ENCODE measurements around the gene SELPLG. TPM values are rescaled to one million over a fixed set of nuclear protein-coding genes. Genes with fewer than 3 reads are reported as not detected.

The SELPLG gene, protein sequence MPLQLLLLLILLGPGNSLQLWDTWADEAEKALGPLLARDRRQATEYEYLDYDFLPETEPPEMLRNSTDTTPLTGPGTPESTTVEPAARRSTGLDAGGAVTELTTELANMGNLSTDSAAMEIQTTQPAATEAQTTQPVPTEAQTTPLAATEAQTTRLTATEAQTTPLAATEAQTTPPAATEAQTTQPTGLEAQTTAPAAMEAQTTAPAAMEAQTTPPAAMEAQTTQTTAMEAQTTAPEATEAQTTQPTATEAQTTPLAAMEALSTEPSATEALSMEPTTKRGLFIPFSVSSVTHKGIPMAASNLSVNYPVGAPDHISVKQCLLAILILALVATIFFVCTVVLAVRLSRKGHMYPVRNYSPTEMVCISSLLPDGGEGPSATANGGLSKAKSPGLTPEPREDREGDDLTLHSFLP
- total RNA-seq = 4.1 TPM
- long read RNA-seq, partial matches to known transcripts = 0 of 4 reads
- long read RNA-seq, other reads (novel, unspliced or antisense) = 3 of 4 reads

DNA sequence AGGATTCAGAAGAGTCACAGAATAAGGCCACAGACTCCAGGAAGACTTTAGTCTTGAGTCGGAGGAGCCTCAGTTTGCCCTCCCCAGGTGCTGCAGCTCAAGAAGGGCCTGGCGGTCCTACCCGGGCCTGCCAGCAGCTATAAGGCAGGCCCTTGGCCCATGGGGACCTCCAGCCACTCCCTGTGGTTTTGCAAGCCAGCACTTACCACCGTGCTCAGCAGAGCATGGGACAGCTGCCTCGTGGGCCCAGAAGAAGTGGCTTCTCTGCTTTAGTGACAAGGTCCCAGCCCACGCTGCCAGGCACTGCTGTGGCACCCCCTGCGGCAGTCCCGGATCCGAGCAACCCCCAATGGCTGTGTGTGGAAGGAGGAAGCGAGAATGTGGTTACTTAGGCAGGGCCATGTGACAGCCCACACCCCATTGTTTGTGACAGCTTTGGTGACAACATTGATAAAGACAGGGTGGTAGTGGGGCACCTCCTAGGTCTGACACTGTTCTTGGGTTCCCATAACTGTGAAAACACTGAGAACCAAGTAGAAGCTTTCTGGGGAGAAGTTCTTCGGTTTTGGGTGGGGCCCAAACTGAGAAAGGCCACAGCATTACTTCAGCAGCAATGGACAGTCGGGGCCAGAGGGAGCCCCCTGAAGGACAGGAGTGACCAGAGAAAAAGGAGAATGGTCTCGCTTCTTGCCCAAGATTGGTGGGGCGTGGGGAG is at the start of gene SELPLG:
SELPLG (minus strand) TSS at position 361 of the 715 bp plus-strand sequence. CDS start 9,587 bp downstream, outside the sequence.
- DNase-seq (peak; percentile 73), ATAC-seq (peak; percentile 62)
- intact Hi-C loops (cut with micrococcal nuclease) = no loop called here

DNA sequence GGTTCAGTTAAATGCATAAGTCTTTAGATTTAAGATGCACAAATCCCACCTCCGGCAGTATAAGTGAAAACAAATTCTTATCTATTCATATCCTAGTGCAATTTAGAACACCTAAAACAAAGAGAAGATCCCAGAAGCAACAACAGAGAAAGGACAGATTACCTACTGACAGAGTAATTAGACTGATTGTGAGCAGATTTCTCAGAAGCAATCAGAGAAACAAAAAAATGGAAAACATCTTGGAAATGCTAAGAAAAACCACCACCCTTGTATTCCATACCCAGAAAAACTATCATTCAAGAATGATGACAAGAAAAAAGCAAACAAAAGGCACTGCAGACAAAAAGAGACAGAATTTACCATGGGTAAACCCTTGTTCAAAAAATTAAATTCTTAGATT is 47.6 kb upstream of the SELPLG start:
- ATAC-seq (no peak), DNase-seq (no peak)
- intact Hi-C loops (cut with micrococcal nuclease) = no loop called here

DNA sequence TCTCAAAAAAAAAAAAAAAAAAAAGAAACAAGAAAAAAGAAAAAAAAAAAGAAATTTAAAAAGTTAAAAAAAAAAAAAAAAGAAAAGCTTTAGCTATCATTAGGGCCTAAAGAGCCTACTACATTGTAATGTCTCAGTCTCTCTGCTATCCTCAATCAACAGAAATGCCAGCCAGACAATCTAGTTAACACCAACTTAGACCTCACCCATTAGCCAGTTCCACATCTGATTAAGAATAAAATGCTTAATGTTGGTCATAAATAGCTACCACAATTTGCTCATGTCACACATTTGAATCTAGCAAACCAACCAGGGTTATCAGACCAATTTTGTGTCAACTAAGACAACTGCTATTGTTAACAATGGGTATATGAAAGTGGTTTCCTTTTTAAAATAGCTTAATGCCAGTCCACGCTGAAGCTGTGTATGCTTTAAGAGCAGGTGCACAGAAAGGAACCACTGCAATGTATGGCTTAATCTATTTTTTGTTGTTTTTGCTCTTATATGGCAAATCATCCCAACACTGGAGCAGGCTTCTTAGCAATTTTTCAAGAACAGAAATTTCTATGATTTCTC is 45.5 kb upstream of the SELPLG start:
- DNase-seq (no peak), ATAC-seq (no peak)
- intact Hi-C loops (cut with micrococcal nuclease) = no loop called here

- intact Hi-C loops (cut with micrococcal nuclease) = no loop called here
- DNase-seq = no peak
- ATAC-seq = peak; percentile 36
Measured at GRCh38 chr12:108678104-108678730, 44.5 kb upstream of the SELPLG start.

- intact Hi-C loops (cut with micrococcal nuclease) = no loop called here
- ATAC-seq (no peak), DNase-seq (no peak)
Measured at GRCh38 chr12:108677381-108677780, 43.7 kb upstream of the SELPLG start.

- intact Hi-C loops (cut with micrococcal nuclease) = no loop called here
- no peak for ATAC-seq
- no peak for DNase-seq
Measured at GRCh38 chr12:108676707-108677106, 43.0 kb upstream of the SELPLG start.

DNA sequence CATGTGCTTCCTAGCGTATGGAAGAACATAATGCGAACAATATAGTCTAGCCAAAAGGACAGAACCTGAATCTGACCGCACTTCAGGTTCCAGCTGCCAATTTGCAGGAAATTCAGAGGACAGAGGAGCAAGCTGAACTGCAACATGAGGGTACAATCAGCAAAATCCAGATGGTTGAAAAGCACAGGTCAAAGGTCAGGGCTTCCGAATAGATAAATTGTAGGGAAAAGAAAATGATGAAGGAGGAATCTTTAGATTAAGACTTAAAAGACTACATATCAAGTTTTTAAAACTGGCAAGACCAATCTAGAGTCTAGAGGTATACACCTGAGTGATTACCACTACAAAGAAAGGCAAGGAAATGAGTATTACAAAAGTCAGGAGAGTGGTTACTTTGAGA is 42.1 kb upstream of the SELPLG start:
- DNase-seq (no peak), ATAC-seq (no peak)
- intact Hi-C loops (cut with micrococcal nuclease) = no loop called here

GRCh38 chr12:108672054-108672453 is 38.4 kb upstream of the SELPLG start:
- ATAC-seq (no peak), DNase-seq (no peak)
- intact Hi-C loops (cut with micrococcal nuclease) = no loop called here

DNA sequence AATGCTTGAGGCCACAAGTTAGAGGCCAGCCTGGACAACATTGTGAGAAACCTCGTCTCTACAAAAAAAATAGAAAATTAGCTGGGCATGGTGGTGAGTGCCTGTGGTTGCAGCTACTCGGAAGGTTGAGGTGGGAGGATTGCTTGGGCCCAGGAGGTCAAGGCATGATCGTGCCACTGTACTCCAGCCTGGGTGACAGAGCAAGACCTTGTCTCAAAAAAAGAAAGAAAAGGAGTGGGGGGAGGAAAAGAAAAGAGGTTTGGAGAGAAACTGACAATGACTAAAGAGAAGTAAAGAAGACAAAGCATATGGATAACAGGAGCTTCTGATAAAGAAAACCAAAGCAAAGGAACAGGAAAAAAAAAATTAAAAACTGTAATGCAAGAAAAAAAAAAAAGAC is 37.4 kb upstream of the SELPLG start:
- no peak for ATAC-seq
- DNase-seq = no peak
- intact Hi-C loops (cut with micrococcal nuclease) = no loop called here

DNA sequence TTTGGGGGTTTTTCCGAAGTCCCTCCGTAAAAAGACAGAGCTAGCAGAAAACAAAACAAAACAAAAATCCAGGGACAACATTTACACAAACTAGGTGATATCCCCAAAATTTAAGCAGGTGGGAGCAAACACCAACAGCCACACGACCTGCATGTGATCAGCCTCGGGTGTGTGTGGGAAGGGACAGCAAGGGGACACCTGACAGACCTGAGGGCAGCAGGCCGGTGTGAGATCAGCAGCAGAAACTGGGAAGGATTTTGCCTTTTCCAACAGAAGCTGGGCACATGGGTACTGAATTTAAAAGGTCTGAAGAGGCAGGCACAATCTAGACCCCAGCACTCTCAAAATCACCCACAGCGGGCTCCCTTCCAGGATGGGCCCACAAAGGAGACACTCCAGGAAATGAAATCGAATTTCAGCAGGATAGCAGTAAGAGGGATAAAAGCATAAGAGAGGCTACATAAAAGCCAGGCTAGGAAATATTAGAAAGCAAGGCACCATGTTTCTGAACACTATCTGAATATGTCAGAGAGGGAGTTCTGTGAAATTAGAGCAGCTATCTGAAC is 36.5 kb upstream of the SELPLG start:
- intact Hi-C loops (cut with micrococcal nuclease) = no loop called here
- no peak for DNase-seq
- ATAC-seq = no peak

- intact Hi-C loops (cut with micrococcal nuclease) = no loop called here
- ATAC-seq (no peak), DNase-seq (no peak)
Measured at GRCh38 chr12:108668542-108668941, 34.8 kb upstream of the SELPLG start.

- intact Hi-C loops (cut with micrococcal nuclease) = no loop called here
- DNase-seq = no peak
- no peak for ATAC-seq
Measured at GRCh38 chr12:108668063-108668462, 34.4 kb upstream of the SELPLG start.

GRCh38 chr12:108667349-108667748 is 33.7 kb upstream of the SELPLG start:
- intact Hi-C loops (cut with micrococcal nuclease) = no loop called here
- DNase-seq = no peak
- no peak for ATAC-seq

DNA sequence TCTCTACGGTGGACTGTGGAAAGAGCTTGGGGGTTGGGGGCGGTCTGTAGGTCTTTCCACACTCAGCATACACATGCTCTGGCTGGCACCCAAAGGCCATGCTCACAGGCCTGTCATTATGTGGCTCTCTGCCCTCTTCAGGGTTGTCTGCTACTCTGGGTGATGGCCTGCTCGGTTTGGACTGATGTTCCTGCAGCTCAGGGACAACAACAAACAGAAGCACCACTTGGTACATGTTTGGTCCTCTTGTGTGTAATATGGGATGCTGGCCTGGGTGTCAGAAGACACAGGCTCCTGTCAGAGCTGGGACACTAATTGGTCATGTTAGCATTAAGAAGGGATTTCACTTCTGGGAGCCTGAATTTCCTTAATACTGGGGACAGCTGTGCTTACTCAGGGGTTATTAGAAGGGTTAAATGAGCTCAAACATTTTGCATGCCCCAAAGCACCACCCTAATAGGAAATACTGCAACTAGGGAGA is 32.7 kb upstream of the SELPLG start:
- peak; percentile 75 for DNase-seq
- peak; percentile 77 for ATAC-seq
- intact Hi-C loops (cut with micrococcal nuclease) = no loop called here

- intact Hi-C loops (cut with micrococcal nuclease) = loop anchor here (2.0 kb wide), 1 partner anchor 137 kb away; no protein-coding TSS in a partner anchor
- ATAC-seq = peak; percentile 48
Measured at GRCh38 chr12:108665608-108666202, 32.0 kb upstream of the SELPLG start.

DNA sequence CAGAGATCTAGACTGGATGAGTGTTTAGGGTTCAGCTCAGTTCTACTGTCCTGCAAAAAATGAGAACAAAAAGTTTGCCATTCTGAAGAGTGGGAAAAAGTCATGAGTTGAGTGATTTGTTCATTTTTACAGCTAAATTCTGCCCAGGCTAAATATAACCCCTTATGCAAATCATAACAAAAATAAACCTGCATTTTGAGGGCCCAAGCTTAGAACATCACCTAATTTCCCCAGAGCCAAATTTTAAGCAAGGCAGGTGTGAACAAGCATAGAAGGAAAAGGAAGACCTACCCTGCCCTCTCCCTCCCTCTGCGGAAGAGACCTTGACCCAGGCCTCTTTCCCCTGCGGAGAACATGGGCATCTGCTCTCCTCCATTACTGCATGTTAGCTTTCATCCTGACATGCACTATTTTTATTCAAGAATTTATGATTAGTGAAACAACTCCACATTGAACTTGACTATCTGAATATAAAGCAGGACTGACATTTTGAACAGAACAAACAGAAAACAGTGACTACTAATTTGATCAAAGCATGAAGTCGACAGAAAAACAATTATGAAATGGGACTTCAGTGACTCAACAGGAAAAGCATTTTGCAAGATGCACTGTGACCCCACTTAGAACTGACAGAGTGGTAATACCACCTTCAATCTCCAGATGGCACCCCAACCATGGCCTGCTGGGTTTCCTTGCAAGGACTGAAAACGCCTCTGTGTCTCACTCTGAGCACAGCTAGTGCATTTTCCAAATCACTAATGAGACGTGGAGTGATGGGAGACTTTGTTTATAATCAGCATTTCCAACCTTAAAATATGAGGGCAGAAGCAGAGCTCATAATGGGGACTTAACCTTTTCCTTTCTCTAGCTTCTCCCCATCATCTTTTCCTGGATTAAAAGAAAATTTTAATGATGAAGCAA is 30.9 kb upstream of the SELPLG start:
- intact Hi-C loops (cut with micrococcal nuclease) = loop anchor here (2.0 kb wide), 1 partner anchor 138 kb away; no protein-coding TSS in a partner anchor
- ATAC-seq = peak; percentile 90

More at GRCh38 chr12:108665608-108666202, 32.0 kb upstream of the SELPLG start:
- no peak for DNase-seq

DNA sequence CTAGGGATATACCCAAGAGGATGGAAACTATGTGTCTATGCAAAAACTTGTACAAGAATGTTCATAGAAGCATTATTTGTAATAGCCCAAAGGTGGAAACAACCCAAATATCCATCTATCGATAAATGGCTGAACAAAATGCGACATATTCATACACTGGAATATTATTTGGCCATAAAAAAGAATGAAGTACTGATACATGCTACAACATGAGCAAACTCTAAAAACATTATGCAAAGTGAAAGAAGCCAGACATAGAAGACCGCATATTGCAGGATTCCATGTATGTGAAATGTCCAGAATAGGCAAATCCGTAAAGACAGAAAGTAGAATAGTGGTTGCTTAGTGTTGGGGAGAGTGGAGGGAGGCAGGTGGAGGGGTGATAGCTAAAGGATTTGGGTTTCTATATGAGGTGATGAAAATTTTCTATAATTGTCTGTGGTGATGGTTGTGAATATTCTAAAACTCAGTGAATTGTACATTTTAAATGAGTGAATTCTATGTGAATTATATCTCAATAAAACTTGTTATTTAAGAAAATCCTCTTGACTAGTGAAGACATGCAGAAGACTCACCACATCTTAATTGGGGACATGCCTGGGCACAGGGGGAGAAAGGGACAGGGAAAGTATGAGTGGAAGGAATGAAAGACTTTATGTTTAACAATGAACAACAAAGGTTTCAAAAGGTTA is 29.8 kb upstream of the SELPLG start:
- ATAC-seq = no peak
- intact Hi-C loops (cut with micrococcal nuclease) = loop anchor here (2.0 kb wide), 1 partner anchor 139 kb away; no protein-coding TSS in a partner anchor
- DNase-seq = no peak

More for the DNA sequence above, 30.9 kb upstream of the SELPLG start:
- peak; percentile 68 for DNase-seq
